D721Med (cell line): ENCODE measurements around the gene CRIM1.
"Not testable (repeated sequence)": the region's sequence is repeated elsewhere in the genome, so short reads cannot be mapped to it uniquely, and the experiment has no call there.

Experiments
- DNase-seq: peaks from one replicate; pipeline ENCODE4 v3.0.0; 2011; ENCODE audit warnings: low spot score; ENCODE audit not compliant: insufficient read length
- FAIRE-seq: peaks from 2 replicates; lab custom pipeline; 2011; peaks lifted over from hg19 to GRCh38; lab: Jason Lieb, UNC
- TF ChIP-seq, protein P1 (sequence below): IDR thresholded peaks from 2 replicates; pipeline ENCODE4 v1.5.1; 2012; ENCODE audit warnings: mild to moderate bottlenecking, control low read depth; ENCODE audit not compliant: insufficient read depth; ENCODE audit errors: missing control alignments

The CRIM1 gene, protein sequence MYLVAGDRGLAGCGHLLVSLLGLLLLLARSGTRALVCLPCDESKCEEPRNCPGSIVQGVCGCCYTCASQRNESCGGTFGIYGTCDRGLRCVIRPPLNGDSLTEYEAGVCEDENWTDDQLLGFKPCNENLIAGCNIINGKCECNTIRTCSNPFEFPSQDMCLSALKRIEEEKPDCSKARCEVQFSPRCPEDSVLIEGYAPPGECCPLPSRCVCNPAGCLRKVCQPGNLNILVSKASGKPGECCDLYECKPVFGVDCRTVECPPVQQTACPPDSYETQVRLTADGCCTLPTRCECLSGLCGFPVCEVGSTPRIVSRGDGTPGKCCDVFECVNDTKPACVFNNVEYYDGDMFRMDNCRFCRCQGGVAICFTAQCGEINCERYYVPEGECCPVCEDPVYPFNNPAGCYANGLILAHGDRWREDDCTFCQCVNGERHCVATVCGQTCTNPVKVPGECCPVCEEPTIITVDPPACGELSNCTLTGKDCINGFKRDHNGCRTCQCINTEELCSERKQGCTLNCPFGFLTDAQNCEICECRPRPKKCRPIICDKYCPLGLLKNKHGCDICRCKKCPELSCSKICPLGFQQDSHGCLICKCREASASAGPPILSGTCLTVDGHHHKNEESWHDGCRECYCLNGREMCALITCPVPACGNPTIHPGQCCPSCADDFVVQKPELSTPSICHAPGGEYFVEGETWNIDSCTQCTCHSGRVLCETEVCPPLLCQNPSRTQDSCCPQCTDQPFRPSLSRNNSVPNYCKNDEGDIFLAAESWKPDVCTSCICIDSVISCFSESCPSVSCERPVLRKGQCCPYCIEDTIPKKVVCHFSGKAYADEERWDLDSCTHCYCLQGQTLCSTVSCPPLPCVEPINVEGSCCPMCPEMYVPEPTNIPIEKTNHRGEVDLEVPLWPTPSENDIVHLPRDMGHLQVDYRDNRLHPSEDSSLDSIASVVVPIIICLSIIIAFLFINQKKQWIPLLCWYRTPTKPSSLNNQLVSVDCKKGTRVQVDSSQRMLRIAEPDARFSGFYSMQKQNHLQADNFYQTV

DNA sequence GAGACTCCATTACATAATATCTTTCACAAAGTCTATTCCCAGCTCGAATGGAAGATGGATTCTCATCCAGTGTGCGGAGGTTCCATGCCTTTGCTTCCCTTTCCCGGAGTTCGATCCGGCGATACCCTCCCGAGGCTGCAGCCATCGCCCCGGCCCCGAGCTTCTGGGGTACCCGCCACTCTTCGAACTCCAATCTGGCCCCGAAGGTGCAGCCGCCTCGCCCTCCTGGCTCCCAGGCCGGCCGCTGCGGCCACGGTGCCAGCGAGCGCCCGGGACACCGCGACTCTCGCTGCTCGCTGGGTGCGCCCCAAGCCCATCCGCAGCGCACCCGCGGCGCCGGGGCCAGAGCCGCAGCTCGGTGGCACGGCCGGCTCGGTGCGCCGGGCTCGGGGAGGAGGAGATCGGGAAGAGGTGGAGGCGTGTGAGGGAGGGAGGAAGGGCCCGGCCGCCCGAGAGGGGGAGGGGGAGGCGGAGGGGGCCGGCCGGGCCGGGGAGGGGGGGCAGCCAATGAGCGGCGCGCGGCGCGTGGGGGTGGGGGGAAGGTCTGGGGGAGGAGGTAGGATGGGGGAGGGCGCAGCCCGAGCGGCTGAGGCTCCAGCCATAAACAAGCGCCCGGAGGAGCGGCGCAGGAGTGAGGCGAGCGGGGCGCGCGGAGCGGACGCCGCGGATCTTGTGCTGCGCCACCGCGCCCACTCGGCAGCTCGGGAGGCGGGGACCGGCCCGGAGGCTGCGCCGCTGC is at the start of gene CRIM1:
CRIM1 (plus strand) TSS at position 628 of the 739 bp plus-strand sequence. CDS start 515 bp downstream, outside the sequence.
- no peak for DNase-seq
- no peak for FAIRE-seq
- TF ChIP-seq, protein P1, sequence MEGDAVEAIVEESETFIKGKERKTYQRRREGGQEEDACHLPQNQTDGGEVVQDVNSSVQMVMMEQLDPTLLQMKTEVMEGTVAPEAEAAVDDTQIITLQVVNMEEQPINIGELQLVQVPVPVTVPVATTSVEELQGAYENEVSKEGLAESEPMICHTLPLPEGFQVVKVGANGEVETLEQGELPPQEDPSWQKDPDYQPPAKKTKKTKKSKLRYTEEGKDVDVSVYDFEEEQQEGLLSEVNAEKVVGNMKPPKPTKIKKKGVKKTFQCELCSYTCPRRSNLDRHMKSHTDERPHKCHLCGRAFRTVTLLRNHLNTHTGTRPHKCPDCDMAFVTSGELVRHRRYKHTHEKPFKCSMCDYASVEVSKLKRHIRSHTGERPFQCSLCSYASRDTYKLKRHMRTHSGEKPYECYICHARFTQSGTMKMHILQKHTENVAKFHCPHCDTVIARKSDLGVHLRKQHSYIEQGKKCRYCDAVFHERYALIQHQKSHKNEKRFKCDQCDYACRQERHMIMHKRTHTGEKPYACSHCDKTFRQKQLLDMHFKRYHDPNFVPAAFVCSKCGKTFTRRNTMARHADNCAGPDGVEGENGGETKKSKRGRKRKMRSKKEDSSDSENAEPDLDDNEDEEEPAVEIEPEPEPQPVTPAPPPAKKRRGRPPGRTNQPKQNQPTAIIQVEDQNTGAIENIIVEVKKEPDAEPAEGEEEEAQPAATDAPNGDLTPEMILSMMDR: no peak

DNA sequence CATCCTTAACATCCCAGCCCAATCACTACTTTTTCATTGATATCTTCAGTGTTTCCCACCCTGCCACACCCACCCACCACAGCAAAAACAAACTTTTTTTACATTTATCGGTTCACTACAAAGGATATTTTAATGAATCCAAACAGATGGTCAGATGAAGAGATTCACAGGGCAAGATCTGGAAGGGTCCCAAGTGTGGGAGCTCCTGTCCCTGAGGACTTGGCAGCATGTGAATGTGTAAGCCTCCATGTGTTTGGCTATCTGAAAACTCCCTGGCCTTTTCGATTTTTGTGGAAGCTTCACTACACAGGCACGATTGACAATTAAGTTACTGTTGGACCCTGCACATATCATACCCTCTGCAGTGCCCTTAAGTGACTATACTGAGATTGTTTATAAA is 48.1 kb upstream of the CRIM1 start:
- no peak for DNase-seq
- TF ChIP-seq, protein P1: no peak
- no peak for FAIRE-seq

DNA sequence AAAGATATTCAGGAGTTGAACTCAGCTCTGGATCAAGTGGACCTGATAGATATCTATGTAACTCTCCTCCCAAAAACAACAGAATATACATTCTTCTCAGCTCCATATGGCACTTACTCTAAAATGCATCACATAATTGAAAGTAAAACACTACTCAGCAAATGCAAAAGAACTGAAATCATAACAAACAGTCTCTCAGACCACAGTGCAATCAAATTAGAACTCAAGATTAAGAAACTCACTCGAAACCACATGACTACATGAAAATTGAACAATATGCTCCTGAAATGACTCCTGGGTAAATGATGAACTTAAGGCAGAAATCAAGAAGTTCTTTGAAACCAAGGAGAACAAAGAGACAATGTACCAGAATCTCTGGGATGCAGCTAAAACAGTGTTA is 45.1 kb upstream of the CRIM1 start:
- FAIRE-seq, DNase-seq: not testable (repeated sequence)

DNA sequence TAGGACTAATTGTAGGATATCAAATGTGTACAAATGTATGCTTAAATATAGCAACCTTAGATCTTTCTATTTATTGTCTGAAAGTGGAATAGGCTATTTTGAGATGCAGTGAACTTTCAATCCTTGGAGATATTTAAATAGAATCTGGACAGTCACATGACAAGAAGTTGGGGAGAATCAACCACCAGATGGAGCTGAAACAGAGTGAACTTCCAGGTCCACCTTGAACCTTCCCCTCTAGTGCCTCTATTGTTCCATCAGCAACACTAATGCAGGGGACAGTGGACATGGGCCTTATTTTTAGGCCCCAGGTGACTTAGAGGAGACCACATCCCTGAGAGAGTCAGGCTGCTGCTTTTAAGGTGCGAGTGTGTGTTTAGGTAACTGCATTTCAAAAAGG is 37.0 kb upstream of the CRIM1 start:
- no peak for DNase-seq
- FAIRE-seq: no peak
- TF ChIP-seq, protein P1: no peak

DNA sequence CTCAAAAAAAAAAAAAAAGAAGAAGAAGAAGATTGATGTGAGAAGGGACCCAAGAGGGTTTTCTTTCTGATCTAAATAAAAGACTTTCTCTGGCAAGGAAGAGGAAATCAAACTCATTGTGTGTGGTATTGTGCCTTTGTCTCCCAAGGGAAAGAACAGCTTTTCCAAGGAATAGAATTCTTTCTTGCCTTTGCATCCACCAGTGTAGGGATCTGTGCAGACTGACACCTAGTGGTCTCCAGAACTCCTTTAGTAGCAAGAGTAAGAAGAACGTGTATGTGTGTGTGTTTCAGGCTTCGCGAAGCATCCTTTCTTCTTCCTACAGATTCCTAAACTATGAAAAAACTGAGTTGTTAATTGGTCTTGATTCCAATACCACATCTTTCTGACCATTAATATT is 33.5 kb upstream of the CRIM1 start:
- FAIRE-seq: peak; percentile 6
- DNase-seq: no peak
- TF ChIP-seq, protein P1: peak; percentile 58

DNA sequence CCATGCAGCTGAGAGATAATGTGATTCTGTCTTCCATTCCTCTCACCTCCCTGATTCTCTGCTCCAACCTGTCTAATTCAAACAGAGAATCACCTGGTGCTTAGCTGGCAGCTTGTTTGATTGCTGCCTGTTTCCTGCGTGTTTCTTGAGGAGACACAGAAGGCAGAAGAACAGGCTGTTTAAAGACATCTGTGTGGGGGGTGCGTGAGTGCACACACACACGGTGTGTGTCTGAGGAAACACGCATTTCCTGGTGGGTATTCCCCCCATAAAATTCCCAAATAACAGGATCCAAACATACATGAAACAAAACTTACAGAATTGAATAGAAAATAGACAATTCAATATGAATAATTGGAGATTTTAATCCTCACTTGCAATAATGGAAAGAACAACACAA is 29.3 kb upstream of the CRIM1 start:
- DNase-seq (no peak), FAIRE-seq (no peak)
- TF ChIP-seq, protein P1: no peak

DNA sequence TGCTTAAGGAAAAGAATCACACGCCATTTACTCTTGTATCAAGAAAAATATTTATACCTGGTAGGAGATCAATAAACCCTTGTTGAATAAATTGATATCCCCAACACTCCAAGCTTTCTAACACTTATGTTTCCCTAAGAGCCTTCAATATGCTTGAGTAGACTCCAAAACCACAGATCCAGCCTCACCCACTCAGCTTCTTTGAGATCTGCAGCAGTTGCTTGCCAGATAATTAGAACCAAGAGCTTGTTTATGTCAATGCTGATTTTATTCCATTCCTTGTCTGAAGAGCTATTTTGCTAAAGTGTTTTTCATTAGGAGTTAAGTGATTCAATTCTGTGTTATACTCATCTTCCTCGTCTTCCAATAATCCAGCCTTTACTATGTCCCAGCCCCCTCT is 26.3 kb upstream of the CRIM1 start:
- TF ChIP-seq, protein P1: no peak
- no peak for DNase-seq
- no peak for FAIRE-seq
